Measurements from ENCODE around the gene NPLOC4. TPM values are rescaled to one million over a fixed set of nuclear protein-coding genes. Genes with fewer than 3 reads are reported as not detected.
A peak's percentile ranks its signal among the peaks of the same experiment; 100 is the strongest.

Gene NPLOC4
- total and polyA plus RNA-seq, 2 of the 13 experiments (the other 11 are each of a cell fraction or from before 2014, with no cell fraction given) = 57.0 to 97.0 TPM

DNA sequence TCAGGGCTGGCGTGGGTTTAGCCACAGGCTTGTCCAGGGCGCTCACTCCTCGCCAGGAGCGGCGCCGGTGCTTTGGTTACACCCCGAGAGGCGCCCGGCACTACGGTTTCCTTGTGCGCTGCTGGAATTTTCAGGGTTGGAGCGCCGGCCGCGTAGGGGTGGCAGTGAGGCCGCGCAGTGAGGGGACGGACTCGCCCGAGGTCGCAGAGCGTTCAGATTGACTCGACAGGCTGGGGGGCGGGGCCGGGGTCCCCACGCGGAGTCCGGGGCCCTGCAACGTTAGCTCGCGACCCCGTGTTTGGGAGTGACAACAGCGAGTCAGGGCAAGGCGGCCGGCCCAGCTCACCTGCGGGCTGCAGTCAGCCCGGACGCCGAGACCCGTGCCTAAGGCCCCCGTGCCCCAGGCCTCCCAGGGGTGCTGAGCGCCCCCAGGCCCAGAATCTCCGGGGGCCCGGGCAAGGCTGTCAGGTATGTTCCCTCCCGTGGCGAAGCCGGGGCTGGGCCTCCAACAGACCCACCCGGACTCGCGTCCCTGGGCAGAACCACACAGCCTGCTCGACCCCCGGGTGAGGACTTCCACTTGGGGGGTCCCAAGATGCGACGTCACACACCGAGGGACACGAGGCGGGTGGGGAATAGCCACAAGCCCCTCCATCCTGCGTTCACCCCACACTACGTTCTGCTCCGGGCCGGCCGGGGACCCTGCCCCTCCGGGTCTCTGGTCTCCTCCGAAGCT, 123.0 kb downstream of the NPLOC4 start (continued):
- TF ChIP-seq KLF6 (CRISPR knock-in tag; IDR thresholded peaks at IDR 0.05) (peak; percentile 26), TAF1 (CRISPR knock-in tag; IDR thresholded peaks at IDR 0.05) (peak; percentile 38), NFE2 (CRISPR knock-in tag; IDR thresholded peaks at IDR 0.05) (no peak), ZNF709 (CRISPR knock-in tag; IDR thresholded peaks at IDR 0.05) (peak; percentile 65; the same call in 1 of the 2 replicates), ZNF446 (CRISPR knock-in tag; IDR thresholded peaks at IDR 0.05) (no peak), POLR2AphosphoS5 (IDR thresholded peaks at IDR 0.05; ENCODE audit: low read depth, low read length) (no peak), ZMAT3 (CRISPR knock-in tag; conservative IDR thresholded peaks at IDR 0.05) (peak; percentile 59), ZNF891 (CRISPR knock-in tag; IDR thresholded peaks at IDR 0.05) (no peak), ZNF569 (CRISPR knock-in tag; IDR thresholded peaks at IDR 0.05; ENCODE audit: borderline replicate concordance) (peak; percentile 35; the same call in 1 of the 2 replicates), PAX8 (CRISPR knock-in tag; IDR thresholded peaks at IDR 0.05; ENCODE audit: borderline replicate concordance) (no peak; the same call in 1 of the 2 replicates), ZBTB1 (CRISPR knock-in tag; IDR thresholded peaks at IDR 0.05; ENCODE audit: borderline replicate concordance) (no peak)
- TF ChIP-seq, protein P1, sequence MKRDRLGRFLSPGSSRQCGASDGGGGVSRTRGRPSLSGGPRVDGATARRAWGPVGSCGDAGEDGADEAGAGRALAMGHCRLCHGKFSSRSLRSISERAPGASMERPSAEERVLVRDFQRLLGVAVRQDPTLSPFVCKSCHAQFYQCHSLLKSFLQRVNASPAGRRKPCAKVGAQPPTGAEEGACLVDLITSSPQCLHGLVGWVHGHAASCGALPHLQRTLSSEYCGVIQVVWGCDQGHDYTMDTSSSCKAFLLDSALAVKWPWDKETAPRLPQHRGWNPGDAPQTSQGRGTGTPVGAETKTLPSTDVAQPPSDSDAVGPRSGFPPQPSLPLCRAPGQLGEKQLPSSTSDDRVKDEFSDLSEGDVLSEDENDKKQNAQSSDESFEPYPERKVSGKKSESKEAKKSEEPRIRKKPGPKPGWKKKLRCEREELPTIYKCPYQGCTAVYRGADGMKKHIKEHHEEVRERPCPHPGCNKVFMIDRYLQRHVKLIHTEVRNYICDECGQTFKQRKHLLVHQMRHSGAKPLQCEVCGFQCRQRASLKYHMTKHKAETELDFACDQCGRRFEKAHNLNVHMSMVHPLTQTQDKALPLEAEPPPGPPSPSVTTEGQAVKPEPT (CRISPR knock-in tag; IDR thresholded peaks at IDR 0.05; ENCODE audit: low read depth) = peak; percentile 22; the same call in 1 of the 2 replicates
- TF ChIP-seq, protein P2, sequence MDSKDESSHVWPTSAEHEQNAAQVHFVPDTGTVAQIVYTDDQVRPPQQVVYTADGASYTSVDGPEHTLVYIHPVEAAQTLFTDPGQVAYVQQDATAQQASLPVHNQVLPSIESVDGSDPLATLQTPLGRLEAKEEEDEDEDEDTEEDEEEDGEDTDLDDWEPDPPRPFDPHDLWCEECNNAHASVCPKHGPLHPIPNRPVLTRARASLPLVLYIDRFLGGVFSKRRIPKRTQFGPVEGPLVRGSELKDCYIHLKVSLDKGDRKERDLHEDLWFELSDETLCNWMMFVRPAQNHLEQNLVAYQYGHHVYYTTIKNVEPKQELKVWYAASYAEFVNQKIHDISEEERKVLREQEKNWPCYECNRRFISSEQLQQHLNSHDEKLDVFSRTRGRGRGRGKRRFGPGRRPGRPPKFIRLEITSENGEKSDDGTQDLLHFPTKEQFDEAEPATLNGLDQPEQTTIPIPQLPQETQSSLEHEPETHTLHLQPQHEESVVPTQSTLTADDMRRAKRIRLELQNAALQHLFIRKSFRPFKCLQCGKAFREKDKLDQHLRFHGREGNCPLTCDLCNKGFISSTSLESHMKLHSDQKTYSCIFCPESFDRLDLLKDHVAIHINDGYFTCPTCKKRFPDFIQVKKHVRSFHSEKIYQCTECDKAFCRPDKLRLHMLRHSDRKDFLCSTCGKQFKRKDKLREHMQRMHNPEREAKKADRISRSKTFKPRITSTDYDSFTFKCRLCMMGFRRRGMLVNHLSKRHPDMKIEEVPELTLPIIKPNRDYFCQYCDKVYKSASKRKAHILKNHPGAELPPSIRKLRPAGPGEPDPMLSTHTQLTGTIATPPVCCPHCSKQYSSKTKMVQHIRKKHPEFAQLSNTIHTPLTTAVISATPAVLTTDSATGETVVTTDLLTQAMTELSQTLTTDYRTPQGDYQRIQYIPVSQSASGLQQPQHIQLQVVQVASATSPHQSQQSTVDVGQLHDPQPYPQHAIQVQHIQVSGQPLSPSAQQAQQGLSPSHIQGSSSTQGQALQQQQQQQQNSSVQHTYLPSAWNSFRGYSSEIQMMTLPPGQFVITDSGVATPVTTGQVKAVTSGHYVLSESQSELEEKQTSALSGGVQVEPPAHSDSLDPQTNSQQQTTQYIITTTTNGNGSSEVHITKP (CRISPR knock-in tag; IDR thresholded peaks at IDR 0.05; ENCODE audit: low read depth) = peak; percentile 44; the same call in 1 of the 2 replicates
- TF ChIP-seq, protein P3, sequence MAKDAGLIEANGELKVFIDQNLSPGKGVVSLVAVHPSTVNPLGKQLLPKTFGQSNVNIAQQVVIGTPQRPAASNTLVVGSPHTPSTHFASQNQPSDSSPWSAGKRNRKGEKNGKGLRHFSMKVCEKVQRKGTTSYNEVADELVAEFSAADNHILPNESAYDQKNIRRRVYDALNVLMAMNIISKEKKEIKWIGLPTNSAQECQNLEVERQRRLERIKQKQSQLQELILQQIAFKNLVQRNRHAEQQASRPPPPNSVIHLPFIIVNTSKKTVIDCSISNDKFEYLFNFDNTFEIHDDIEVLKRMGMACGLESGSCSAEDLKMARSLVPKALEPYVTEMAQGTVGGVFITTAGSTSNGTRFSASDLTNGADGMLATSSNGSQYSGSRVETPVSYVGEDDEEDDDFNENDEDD (CRISPR knock-in tag; IDR thresholded peaks at IDR 0.05; ENCODE audit: borderline replicate concordance) = no peak
- TF ChIP-seq, protein P4, sequence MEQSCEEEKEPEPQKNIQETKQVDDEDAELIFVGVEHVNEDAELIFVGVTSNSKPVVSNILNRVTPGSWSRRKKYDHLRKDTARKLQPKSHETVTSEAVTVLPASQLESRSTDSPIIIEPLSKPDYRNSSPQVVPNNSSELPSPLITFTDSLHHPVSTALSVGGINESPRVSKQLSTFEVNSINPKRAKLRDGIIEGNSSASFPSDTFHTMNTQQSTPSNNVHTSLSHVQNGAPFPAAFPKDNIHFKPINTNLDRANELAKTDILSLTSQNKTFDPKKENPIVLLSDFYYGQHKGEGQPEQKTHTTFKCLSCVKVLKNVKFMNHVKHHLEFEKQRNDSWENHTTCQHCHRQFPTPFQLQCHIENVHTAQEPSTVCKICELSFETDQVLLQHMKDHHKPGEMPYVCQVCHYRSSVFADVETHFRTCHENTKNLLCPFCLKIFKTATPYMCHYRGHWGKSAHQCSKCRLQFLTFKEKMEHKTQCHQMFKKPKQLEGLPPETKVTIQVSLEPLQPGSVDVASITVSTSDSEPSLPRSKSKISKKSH (CRISPR knock-in tag; IDR thresholded peaks at IDR 0.05; ENCODE audit: borderline replicate concordance) = peak; percentile 17; the same call in 1 of the 2 replicates
- TF ChIP-seq, protein P5, sequence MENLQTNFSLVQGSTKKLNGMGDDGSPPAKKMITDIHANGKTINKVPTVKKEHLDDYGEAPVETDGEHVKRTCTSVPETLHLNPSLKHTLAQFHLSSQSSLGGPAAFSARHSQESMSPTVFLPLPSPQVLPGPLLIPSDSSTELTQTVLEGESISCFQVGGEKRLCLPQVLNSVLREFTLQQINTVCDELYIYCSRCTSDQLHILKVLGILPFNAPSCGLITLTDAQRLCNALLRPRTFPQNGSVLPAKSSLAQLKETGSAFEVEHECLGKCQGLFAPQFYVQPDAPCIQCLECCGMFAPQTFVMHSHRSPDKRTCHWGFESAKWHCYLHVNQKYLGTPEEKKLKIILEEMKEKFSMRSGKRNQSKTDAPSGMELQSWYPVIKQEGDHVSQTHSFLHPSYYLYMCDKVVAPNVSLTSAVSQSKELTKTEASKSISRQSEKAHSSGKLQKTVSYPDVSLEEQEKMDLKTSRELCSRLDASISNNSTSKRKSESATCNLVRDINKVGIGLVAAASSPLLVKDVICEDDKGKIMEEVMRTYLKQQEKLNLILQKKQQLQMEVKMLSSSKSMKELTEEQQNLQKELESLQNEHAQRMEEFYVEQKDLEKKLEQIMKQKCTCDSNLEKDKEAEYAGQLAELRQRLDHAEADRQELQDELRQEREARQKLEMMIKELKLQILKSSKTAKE (CRISPR knock-in tag; IDR thresholded peaks at IDR 0.05; ENCODE audit: borderline replicate concordance) = 0 out of 2 replicates have a peak, but pooled peaks have one; percentile 2

Data from HepG2 (cell line).